ENCODE measurements around the gene CHD1L.
A peak's percentile ranks its signal among the peaks of the same experiment; 100 is the strongest.
"Not testable (repeated sequence)": the region's sequence is repeated elsewhere in the genome, so short reads cannot be mapped to it uniquely, and the experiment has no call there.

Gene CHD1L
- 1.5 to 2.9 reads per million in 2 donors for total RNA-seq

DNA sequence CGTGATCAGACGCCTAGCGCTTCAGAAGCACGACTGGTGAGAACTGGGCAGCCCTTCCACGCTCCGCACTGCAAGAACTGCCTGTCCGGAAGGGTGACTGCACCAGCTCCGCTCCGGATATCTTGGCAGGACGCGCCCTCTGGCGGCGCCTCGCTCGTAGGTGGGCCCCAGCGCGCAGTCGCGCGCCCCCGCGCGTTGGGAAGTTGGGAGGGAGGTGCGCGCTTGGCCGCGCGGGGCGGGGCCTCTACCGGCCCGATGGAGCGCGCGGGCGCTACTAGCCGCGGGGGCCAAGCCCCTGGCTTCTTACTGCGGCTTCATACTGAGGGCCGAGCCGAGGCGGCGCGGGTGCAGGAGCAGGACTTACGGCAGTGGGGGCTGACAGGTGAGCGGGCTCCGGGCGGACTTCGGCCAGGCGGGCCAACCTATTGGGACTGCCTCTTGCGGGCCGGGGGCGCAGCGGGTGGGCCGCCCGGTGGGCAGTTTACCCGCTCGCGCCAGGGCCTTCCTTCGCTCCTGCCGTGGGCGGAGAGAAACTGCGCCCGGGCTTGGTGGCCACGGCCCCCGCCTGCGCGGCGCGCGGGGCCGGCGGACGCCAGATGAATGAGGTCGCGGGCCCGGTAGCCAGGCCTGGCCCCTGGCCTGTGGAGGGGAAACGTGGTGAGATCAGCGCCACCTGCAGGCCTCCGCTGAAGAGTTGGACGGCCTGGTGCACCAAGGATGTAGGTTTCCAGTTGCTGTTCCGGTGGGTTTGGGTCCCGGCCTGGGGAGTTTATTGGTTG is at the start of gene CHD1L:
Gene CHD1L (plus strand): TSS at position 236 of the 779 bp plus-strand sequence. CDS start 20 bp downstream, at position 256.
- DNase-seq = peak; percentile 90

- not testable (repeated sequence) for DNase-seq
Observed at GRCh38 chr1:147197324-147197723, 45.2 kb upstream of the CHD1L start.

DNA sequence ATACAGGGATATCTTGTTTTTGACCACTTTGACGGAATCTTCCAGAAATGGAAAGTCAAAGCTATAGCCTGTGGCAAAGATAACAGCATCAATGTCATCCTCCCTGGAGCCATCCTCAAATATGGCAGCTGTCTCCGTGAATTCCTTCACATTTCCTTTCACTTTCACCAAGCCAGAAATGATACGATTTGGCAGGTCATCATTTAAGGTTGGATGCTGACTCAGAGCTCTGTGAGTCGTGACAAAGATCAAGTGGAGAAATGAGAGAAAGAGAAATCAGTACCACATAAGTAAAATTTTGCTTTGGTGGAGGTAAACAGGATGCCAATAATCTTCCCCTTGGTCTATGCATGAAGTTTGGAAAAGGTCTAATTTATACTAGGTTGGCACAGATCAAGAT is 41.2 kb upstream of the CHD1L start:
- DNase-seq = no peak

DNA sequence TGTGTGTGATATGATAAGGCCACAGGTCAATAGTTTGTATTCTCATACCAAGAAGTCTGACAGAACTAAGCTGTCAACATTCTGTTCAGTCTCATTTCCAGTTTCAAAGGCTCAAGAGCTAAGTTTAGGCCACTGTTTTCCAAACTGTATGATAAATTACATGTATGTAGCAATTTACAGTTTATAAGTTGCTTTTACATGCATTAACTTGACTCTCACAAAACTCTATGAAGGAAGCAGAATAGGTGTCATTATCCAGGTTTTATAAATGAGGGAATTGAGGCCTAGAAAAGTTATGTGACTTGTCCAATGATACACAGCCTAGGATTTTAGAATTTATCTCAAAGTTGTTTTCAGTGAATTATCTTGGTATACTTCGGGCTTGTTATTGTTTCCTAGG is 40.7 kb upstream of the CHD1L start:
- no peak for DNase-seq

DNA sequence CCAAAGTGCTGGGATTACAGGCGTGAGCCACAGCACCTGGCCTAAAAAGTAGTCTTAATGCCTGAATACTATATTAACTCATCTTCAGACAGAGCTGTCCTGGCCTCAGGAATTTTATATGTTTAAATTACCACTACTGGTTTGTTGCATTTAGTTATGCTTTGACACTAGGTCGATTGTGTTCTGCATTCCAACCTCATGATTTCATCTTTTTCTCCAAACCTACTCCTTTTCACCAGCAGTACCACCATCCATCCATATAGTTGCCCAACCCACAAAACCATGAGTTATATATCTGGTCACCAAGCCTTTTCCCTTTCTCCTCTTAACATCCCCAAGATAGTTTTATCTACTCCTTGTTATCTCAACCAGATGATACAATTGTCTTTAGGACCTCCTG is 39.9 kb upstream of the CHD1L start:
- no peak for DNase-seq

GRCh38 chr1:147204080-147204479 is 38.4 kb upstream of the CHD1L start:
- DNase-seq = no peak

DNA sequence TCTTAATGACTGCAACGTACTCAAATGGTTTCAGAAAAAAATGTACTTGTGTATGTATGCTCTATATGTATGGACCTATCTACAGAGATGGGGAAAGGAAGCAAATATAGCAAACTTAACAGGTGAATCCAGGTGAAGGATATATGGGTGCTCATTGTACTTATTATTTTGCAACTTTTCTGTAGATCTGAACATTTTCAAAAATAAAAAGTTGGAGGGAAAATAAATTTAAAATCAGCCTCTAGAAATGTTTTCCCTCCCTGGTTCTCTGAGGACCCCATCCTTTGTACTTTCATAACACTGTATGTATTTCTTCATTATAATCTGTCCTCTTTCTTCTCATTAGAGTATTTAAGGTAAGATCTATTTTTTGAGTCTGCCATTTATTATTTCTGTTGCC is 35.3 kb upstream of the CHD1L start:
- DNase-seq = no peak

- DNase-seq = no peak
Observed at GRCh38 chr1:147208619-147209018, 33.9 kb upstream of the CHD1L start.

DNA sequence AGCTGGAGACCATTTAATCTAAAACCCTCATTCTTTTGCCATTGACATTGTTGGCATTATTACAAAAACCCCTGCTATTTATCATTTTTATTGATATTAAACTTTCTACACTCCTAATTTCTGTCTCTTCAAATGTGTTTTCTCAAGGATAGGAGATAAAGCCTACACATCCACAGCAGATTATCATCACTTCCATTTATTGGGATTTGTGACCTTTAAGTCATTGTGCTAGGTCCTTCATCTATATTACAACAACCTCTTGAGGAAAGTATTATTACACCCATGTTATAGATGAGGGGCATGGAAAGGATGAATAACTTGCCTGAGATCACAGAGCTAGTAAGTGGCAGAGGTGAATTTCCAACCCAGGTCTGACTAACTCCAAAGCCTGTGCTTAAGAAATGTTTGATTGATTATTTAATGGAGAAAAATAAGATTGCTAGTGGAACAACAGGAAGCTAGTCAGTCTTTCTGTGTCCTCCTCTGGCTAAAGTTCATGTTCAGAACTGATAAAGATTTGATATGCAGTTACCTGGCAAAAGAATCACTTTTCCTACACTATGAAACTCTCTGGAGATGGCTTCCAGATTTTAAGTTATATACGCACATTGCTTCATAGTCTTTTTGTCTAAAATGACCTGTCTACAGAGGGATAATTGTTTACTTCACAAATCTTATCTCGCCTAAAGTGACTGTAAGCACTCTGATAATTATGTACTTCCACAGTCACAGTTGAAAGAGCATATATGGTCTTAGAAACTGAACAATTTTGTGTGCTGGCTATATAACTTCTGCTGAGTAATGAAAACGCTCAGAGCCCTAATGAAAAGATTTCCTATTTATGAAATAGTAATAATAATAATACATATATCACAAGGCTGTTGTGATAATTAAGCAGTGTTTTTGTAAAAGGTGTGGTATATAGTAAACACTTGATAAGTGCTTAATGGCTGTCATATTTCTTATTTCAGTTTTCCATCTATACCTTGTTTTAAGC is 32.4 kb upstream of the CHD1L start:
- no peak for DNase-seq

- DNase-seq = no peak
Observed at GRCh38 chr1:147210987-147211386, 31.5 kb upstream of the CHD1L start.

DNA sequence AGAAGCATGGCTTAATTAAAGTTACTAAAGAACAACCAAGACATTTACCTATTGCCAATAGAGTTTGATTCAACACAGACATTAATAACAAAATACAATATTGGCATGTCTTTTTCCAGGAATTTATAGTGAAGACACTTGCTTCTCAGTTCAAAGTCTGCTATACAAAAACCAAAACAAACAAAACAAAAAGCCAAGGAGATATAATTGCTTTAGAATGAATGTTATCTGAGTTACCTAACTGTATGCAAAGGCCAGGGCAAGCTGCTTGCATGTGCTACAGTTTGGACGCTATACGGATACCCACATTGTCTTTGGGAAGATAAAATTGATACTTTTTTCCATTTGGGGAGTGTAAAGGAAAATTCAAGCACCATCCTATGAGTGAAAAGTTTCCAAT is 30.9 kb upstream of the CHD1L start:
- DNase-seq = no peak

DNA sequence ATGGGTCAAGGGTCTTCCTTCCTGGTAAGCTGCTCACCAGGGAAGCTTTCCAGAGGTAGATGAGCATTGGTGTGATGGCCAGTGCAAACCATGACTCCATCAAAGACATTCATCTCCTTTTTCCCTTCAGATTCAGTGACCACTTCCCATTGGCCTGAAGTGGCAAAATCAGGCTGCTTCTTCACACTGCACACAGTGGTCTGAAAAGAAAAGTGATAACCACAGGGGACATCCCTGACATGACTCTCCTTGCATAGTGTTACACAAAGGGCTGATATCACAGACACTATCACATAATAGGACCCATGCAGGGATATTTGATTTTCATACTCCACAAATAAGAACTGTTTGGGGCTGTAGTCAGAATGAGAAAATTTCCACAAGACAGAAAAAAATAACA is 29.2 kb upstream of the CHD1L start:
- no peak for DNase-seq

GRCh38 chr1:147214325-147214724 is 28.2 kb upstream of the CHD1L start:
- DNase-seq = no peak

DNA sequence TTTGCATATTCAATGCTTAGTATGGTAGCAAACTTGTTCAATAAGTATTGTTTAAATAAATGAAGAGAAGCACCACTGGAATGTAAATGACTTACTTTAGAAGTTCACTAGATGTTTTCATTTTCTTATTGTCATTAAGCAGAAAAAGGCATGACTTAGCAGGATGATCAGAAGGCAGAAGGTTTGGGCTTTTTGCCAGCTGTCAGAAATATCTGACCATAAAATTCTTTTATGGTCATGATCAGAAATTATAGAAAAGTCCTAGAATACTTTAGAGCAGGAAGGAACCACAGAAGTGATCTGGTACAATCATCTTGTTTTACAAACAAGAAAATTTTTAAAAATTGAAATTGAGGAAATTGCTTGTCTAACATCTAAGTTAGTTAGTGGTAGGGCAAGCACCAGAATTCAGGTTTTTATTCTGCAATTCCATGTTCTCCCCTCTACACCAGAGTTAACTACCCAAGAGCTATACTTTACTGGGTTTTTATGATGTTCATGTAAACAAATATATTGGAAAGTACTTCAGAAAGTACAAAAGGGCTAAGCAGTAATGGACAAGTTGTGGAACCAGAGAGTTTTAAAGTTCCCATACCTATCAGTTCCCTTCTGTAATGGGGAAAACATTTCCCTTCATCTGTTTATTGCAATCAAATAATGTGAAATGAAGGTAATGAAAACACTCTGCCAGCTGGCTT is 27.5 kb upstream of the CHD1L start:
- DNase-seq = no peak

DNA sequence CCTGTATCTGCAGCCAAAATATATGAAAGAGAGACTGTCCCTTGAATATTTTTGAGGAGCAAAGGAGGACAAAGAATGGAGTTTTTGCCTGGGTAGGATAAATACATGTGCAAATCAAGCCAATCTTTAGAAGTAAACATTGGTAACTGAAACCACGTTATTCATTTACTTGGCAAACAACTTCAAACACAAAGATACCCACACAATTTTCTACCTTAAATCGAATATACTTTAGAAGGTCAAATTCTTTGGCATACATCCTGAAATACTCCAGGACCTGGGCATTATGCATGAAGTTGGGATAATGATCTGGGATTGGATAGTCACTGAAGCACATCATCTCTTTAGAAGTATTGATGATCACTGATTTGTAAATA is 27.0 kb upstream of the CHD1L start:
- DNase-seq = no peak

DNA sequence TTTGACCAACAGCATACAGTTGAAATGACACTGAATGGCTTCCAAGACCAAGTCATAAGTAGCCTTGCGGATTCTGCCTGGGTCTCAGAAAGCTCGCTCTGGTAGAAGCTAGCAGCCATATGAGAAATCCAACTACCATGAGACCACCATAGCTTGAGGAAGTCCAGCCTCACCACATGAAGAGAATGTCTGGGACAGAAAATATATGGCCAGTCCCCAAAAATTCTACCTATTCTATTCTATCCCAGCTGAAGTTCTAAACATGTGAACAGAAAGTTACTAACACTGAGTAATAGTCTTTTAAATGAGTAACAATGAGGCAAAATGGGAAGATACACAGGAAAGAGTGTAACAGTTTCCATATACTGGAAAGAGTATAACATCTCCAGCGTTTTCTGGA is 26.4 kb upstream of the CHD1L start:
- DNase-seq = no peak

DNA sequence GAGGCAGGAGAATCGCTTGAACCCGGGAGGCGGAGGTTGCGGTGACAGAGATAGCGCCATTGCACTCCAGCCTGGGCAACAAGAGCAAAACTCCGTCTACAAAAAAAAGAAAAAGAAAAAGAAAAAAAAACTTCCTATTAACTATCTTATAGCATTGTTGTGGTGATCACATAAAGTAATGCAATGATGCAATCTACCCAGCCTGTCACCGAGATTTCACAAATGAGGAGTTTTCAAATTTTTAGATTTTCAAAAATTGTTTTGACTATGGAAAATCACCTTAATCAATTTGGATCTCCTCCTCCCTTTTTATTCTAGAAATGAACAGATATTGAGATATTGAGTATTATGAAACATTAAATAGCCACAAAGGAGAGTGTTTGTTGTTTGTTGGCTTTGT is 25.3 kb upstream of the CHD1L start:
- no peak for DNase-seq

- no peak for DNase-seq
Observed at GRCh38 chr1:147218606-147219005, 23.9 kb upstream of the CHD1L start.

GRCh38 chr1:147223740-147224615 is 18.5 kb upstream of the CHD1L start:
- no peak for DNase-seq

- DNase-seq = peak; percentile 21
Observed at GRCh38 chr1:147225193-147225730, 17.2 kb upstream of the CHD1L start, which contains the start of gene FMO5. Gene FMO5 (minus strand): TSS chr1:147225339. CDS start chr1:147225029, 310 bp downstream.

DNA sequence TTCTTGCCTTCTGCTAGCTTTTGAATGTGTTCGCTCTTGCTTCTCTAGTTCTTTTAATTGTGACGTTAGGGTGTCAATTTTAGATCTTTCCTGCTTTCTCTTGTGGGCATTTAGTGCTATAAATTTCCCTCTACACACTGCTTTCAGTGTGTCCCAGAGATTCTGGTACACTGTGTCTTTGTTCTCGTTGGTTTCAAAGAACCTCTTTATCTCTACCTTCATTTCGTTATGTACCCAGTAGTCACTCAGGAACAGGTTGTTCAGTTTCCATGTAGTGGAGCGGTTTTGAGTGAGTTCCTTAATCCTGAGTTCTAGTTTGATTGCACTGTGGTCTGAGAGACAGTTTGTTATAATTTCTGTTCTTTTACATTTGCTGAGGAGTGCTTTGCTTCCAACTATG is 11.5 kb upstream of the CHD1L start:
- DNase-seq = not testable (repeated sequence)

DNA sequence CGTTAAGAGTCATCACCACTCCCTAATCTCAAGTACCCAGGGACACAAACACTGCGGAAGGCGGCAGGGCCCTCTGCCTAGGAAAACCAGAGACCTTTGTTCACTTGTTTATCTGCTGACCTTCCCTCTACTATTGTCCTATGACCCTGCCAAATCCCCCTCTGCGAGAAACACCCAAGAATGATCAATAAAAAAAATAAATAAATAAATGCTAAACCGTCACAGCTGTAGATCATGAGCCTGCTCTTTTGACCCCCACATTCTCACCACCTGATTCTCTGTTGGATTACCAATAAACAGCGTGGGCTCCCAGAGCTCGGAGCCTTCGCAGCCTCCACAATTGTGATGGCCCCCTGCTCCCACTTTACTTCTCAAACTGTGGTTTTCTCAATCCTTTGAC is 8.6 kb upstream of the CHD1L start:
- not testable (repeated sequence) for DNase-seq
